Germinal center (tissue), 1 donor: ENCODE data around the gene RNF212B.
A peak's percentile ranks its signal among the peaks of the same experiment; 100 is the strongest.
"Not testable (repeated sequence)": the region's sequence is repeated elsewhere in the genome, so short reads cannot be mapped to it uniquely, and the experiment has no call there.

ENCODE experiments used
- DNase-seq: peaks from one replicate; pipeline ENCODE4 v3.0.0; 2012; ENCODE audit warnings: mixed read lengths, low spot score

RNF212B gene

GRCh38 chr14:23243066-23243465 lies 5.3 kb downstream of the RNF212B start:
- DNase-seq = no peak

GRCh38 chr14:23245282-23245681 lies 7.5 kb downstream of the RNF212B start:
- no peak for DNase-seq

GRCh38 chr14:23248601-23249000 lies 10.9 kb downstream of the RNF212B start:
- DNase-seq = no peak

GRCh38 chr14:23249824-23250223 lies 12.1 kb downstream of the RNF212B start:
- DNase-seq = no peak

DNA sequence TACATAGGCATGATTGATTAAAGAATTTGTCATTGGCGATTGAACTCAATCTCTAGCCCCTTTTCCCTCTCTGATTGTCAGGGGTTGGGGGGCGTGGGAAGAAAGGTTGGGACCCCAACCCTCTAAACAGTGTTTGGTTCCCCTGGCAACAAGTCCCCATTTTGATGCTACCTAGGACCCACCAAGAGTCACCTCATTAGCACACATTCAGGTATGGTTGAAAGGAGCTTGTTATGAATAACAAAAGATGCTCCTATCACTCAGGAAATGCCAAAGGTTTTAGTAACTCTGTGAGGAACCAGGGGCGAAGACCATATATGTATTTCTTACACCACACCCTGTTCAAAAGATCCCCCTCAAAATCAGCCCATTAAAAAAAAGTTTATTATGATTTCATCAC lies 14.3 kb downstream of the RNF212B start:
- DNase-seq = no peak

- no peak for DNase-seq
Observed at GRCh38 chr14:23252420-23253333, 14.9 kb downstream of the RNF212B start.

DNA sequence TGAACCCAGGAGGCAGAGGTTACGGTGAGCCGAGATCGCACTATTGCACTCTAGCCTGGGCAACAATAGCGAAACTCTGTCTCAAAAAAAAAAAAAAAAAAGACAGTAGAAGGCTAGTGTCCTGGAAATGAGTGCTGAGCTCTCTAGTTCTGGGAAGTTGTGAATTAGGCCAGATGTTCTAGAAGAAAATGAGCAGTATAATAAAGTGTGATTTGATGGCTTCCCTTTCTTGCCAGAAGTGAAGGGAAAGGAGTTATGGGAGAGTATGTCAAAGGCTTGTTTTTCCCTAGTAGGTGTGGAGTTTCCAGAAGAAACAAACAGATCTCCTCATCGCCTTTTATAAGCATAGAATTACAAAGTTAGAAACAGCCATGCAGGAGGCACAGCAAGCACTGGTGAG lies 20.5 kb downstream of the RNF212B start:
- DNase-seq = no peak

- DNase-seq = no peak
Observed at GRCh38 chr14:23259426-23259825, 21.7 kb downstream of the RNF212B start.

GRCh38 chr14:23260849-23261248 lies 23.1 kb downstream of the RNF212B start:
- not testable (repeated sequence) for DNase-seq

GRCh38 chr14:23269193-23269592 lies 31.5 kb downstream of the RNF212B start:
- no peak for DNase-seq

GRCh38 chr14:23275412-23275811 lies 37.7 kb downstream of the RNF212B start:
- DNase-seq = no peak

DNA sequence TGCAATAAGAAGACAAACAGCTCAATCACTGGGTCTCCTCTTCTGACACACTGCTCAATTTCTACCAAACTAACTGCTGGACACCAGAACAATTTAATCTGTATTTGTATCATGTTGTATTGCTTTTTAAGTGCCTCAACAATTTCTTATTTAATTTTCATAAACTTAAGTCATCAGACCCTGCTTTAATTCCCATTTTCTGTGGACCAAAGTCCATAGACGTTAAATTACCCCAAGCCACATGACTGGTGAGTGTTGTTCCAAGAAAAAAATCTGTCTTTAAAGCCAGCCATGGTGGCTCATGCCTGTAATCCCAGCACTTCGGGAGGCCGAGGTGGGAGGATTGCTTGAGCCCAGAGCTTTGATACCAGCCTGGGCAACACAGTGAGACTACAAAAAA lies 39.5 kb downstream of the RNF212B start:
- DNase-seq = no peak

DNA sequence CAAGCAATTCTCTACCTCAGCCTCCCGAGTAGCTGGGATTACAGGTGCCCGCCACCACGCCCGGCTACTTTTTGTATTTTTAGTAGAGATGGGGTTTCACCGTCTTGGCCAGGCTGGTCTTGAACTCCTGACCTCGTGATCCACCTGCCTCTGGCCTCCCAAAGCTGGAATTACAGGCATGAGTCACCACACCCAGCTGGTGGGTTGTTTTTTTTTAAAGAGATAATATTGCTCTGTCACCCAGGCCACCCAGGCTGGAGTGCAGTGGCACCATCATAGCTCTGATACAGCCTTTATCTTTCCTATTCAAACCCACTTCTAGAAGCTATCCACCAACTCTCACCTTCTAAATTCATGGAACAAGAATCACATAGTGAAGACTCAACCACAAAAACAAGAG lies 40.2 kb downstream of the RNF212B start:
- DNase-seq = not testable (repeated sequence)

- DNase-seq = no peak
Observed at GRCh38 chr14:23281247-23281646, 43.5 kb downstream of the RNF212B start.

- no peak for DNase-seq
Observed at GRCh38 chr14:23284654-23285529, 47.2 kb downstream of the RNF212B start.

DNA sequence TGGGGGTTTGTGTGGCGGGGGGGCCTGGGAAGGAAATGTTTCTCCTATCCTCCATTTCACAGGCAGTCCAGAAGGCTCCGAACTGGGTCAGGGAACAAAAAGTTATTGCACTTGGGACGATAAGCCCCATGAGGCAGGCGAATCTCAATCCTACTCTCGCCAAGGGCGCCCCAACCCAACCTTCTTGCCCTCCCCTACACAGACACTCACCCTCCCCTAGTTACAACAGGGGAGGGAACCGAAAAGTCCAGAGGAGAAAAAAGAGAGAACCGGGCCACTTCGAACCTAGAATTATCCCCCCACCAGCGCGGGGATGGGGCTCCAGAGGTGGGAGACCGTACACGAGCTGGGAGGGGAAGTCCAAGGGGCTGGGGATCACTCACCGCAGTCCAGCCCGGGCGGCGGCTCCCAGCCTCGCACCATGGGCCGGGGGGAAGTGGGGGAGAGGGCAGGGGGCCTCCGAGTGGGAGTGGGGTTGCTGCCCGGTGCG lies 47.8 kb downstream of the RNF212B start:
- DNase-seq = no peak

- peak; percentile 98 for DNase-seq
Observed at GRCh38 chr14:23286020-23286901, 48.5 kb downstream of the RNF212B start, which contains the start of gene HOMEZ. Gene HOMEZ, minus strand, starts transcription at chr14:23286132. Its CDS starts 180 bp downstream, at chr14:23285952.

- DNase-seq = no peak
Observed at GRCh38 chr14:23286902-23287479, 49.3 kb downstream of the RNF212B start.

DNA sequence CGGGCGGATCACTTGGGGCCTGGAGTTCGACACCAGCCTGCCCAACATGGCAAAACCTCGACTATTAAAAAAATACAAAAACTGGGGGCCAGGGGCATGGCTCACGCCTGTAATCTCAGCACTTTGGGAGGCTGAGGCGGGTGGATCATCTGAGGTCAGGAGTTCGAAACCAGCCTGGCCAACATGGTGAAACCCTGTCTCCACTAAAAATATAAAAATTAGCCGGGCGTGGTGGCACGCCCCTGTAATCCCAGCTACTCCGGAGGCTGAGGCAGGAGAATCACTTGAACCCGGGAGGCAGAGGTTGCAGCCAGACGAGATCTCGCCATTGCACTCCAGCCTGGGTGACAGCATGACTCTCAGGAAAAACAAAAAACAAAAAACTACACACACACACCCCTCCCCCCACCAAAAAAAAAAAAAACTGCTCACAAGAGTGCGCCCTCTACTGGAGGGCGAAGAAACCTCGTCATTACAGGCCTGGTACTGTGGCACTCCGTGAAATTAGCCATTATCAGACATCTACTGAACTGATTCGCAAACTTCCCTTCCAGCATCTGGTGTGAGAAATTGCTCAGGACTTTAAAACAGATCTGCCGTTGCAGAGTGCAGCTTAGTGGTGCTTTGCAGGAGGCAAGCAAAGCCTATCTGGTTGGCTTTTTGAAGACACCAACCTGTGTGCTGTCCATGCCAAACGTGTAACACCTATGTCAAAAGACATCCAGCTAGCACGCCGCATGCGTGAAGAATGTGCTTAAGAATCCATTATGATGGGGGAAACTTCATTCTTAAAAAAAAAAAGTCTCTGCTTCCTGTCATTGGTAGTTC lies 57.2 kb downstream of the RNF212B start:
- peak; percentile 22 for DNase-seq
